Measurements from ENCODE around the gene SCLT1.

SCLT1 gene

GRCh38 chr4:128868758-128869157, 224.6 kb downstream of the SCLT1 start:
- no peak for DNase-seq

GRCh38 chr4:128866691-128867090, 226.6 kb downstream of the SCLT1 start:
- DNase-seq = no peak

GRCh38 chr4:128866269-128866668, 227.1 kb downstream of the SCLT1 start:
- no peak for DNase-seq

GRCh38 chr4:128865132-128865531, 228.2 kb downstream of the SCLT1 start:
- no peak for DNase-seq

GRCh38 chr4:128863312-128864075, 229.8 kb downstream of the SCLT1 start:
- DNase-seq = peak; percentile 65

- DNase-seq = peak; percentile 57
These were observed 230.6 kb downstream of the SCLT1 start for GRCh38 chr4:128862608-128863311.

GRCh38 chr4:128861856-128862518, 231.4 kb downstream of the SCLT1 start:
- no peak for DNase-seq

- DNase-seq = no peak
These were observed 233.3 kb downstream of the SCLT1 start for GRCh38 chr4:128859887-128860677.

- no peak for DNase-seq
These were observed 234.3 kb downstream of the SCLT1 start for GRCh38 chr4:128858879-128859671.

GRCh38 chr4:128856246-128856645, 237.1 kb downstream of the SCLT1 start:
- DNase-seq = no peak

GRCh38 chr4:128855621-128856020, 237.7 kb downstream of the SCLT1 start:
- no peak for DNase-seq

- no peak for DNase-seq
These were observed 238.9 kb downstream of the SCLT1 start for GRCh38 chr4:128854433-128854832.

- DNase-seq = no peak
These were observed 239.6 kb downstream of the SCLT1 start for GRCh38 chr4:128853741-128854140.

GRCh38 chr4:128850252-128850651, 243.1 kb downstream of the SCLT1 start:
- DNase-seq = no peak

GRCh38 chr4:128848461-128848860, 244.9 kb downstream of the SCLT1 start:
- DNase-seq = no peak

- no peak for DNase-seq
These were observed 246.1 kb downstream of the SCLT1 start for GRCh38 chr4:128847082-128847724.

GRCh38 chr4:128846063-128846462, 247.3 kb downstream of the SCLT1 start:
- no peak for DNase-seq

- no peak for DNase-seq
These were observed 248.4 kb downstream of the SCLT1 start for GRCh38 chr4:128844931-128845330.

GRCh38 chr4:128841402-128841801, 251.9 kb downstream of the SCLT1 start:
- no peak for DNase-seq

GRCh38 chr4:128840711-128841318, 252.5 kb downstream of the SCLT1 start:
- DNase-seq = no peak

GRCh38 chr4:128837679-128838078, 255.7 kb downstream of the SCLT1 start:
- DNase-seq = no peak

Data from activated naive CD4-positive, alpha-beta T cell treated with Interleukin-2 at 50 U/mL for 16 hours (primary cell).